GM12878 (cell line): ENCODE measurements around the gene EEF1B2. TPM values are rescaled to one million over a fixed set of nuclear protein-coding genes. Genes with fewer than 3 reads are reported as not detected.
"Not testable (repeated sequence)": the region's sequence is repeated elsewhere in the genome, so short reads cannot be mapped to it uniquely, and the experiment has no call there.

Source experiments
- ATAC-seq: fragments of 200-7000 bp; cut with Tn5 transposase; 3 replicates; pipeline ENCODE4 v1.9.1; 2020; ENCODE audit warnings: mild to moderate bottlenecking, moderate library complexity
- BruUV-seq: library from RNA; stranded (reverse); fragments of 400-500 nt; replicated peaks from 2 replicates; lab custom pipeline; 2021; lab: Mats Ljungman, UMichigan
- CTCF ChIA-PET: fragments of 300-600 bp; sonication (Branson Sonifier 250); formaldehyde crosslinking; extraction: SDS; loops from one replicate; lab custom pipeline; 2021; ENCODE audit warnings: inconsistent platforms; lab: Yijun Ruan, JAX
- POLR2A ChIA-PET: fragments of 350-600 bp; formaldehyde crosslinking; extraction: SDS; loops from one replicate; lab custom pipeline; 2021; ENCODE audit warnings: inconsistent platforms; lab: Charles Lee
- RAD21 ChIA-PET: fragments of 300-600 bp; sonication (Branson Sonifier 250); formaldehyde crosslinking; loops from one replicate; lab custom pipeline; 2023; ENCODE audit warnings: antibody characterized with exemption; ENCODE audit not compliant: unreplicated experiment; lab: Charles Lee
- SMC1A ChIA-PET: fragments of 300-600 bp; sonication (Branson Sonifier 250); formaldehyde crosslinking; loops from one replicate; lab custom pipeline; 2023; ENCODE audit not compliant: unreplicated experiment, uncharacterized antibody; lab: Charles Lee
- DNase-seq: peaks from one replicate; pipeline ENCODE4 v3.0.0-alpha.2; 2011; ENCODE audit warnings: low read depth, low spot score
- FAIRE-seq: peaks from 3 replicates; lab custom pipeline; 2011; peaks lifted over from hg19 to GRCh38; lab: Jason Lieb, UNC
- H2AFZ ChIP-seq: 2 replicates; pipeline ENCODE4 v1.6.0; 2011; ENCODE audit warnings: low read depth, low read length, control low read depth; ENCODE audit not compliant: control insufficient read depth
- H3K27ac ChIP-seq: 2 replicates; pipeline ENCODE4 v1.5.1; 2011; ENCODE audit warnings: control low read depth; ENCODE audit not compliant: control insufficient read depth, insufficient read depth
- H3K27me3 ChIP-seq, 2 experiments: replicated peaks in 1 of 2; 2 replicates each; pipeline versions ENCODE4 v1.6.0 to v1.6.1; 2011; ENCODE audit warnings: low read length in 1 of 2; ENCODE audit not compliant: control insufficient read depth in 2 of 2, insufficient read depth in 2 of 2
- H3K36me3 ChIP-seq, 2 experiments: 2 replicates each; pipeline ENCODE4 v1.5.1; 2011; ENCODE audit warnings: low read length in 1 of 2; ENCODE audit not compliant: control insufficient read depth in 2 of 2, insufficient read depth in 2 of 2
- H3K4me1 ChIP-seq: 2 replicates; pipeline ENCODE4 v1.6.1; 2011; ENCODE audit warnings: mild to moderate bottlenecking, low read length, moderate library complexity, mixed read lengths; ENCODE audit not compliant: control insufficient read depth, insufficient read depth
- H3K4me2 ChIP-seq: 2 replicates; pipeline ENCODE4 v1.6.0; 2011; ENCODE audit warnings: control low read depth; ENCODE audit not compliant: control insufficient read depth, insufficient read depth
- H3K4me3 ChIP-seq: fragments of 200-600 bp; sonication (generic); 2 replicates; pipeline ENCODE4 v1.5.1; 2016
- H3K79me2 ChIP-seq: 2 replicates; pipeline ENCODE4 v1.6.0; 2011; ENCODE audit warnings: low read length; ENCODE audit not compliant: control insufficient read depth, insufficient read depth
- H3K9ac ChIP-seq: 2 replicates; pipeline ENCODE4 v1.8.0; 2011; ENCODE audit warnings: low read length, control low read depth, mixed read lengths; ENCODE audit not compliant: control insufficient read depth, insufficient read depth
- H3K9me3 ChIP-seq: replicated peaks from 3 replicates; pipeline ENCODE4 v1.5.1; 2011; ENCODE audit warnings: mild to moderate bottlenecking, low read length; ENCODE audit not compliant: control insufficient read depth, insufficient read depth
- H4K20me1 ChIP-seq: 2 replicates; pipeline ENCODE4 v1.6.0; 2011; ENCODE audit not compliant: control insufficient read depth, insufficient read depth
- GATAD2B ChIP-seq: fragments of 450-650 bp; conservative IDR thresholded peaks from 2 replicates; pipeline ENCODE4 v1.6.1; 2017; ENCODE audit warnings: low read depth, mild to moderate bottlenecking, moderate library complexity
- MXI1 ChIP-seq: fragments of 150-350 bp; IDR thresholded peaks from 2 replicates; pipeline ENCODE4 v1.6.1; 2011; ENCODE audit warnings: low read depth, mild to moderate bottlenecking, inconsistent platforms, low read length, improper control_type of control experiment
- RFX5 ChIP-seq: IDR thresholded peaks from 2 replicates; pipeline ENCODE4 v1.6.1; 2011; ENCODE audit warnings: low read depth, low read length, improper control_type of control experiment
- SMARCA5 ChIP-seq: fragments of 450-650 bp; IDR thresholded peaks from 2 replicates; pipeline ENCODE4 v1.6.1; 2017; ENCODE audit warnings: mild to moderate bottlenecking
- ZNF217 ChIP-seq: fragments of 450-650 bp; IDR thresholded peaks from 2 replicates; pipeline ENCODE4 v1.6.1; 2017; ENCODE audit warnings: antibody characterized with exemption, mild to moderate bottlenecking
- ZNF274 ChIP-seq: IDR thresholded peaks from one replicate; pipeline ENCODE4 v1.8.0; 2011; ENCODE audit not compliant: insufficient read length, insufficient read depth
- WGBS: methylation state at CpG from one replicate; pipeline ENCODE4 v1.1.6; 2016; ENCODE audit warnings: low lambda C conversion rate; ENCODE audit not compliant: insufficient replicate concordance, insufficient coverage; ENCODE audit errors: missing lambda C conversion rate; 5-methylcytosine and 5-hydroxymethylcytosine counted together
- in situ Hi-C: fragments of 300-500 bp; cut with MboI; formaldehyde crosslinking; loops from 9 replicates; pipeline ENCODE4 v1.14.3; 2018; ENCODE audit warnings: mixed read lengths
- intact Hi-C: fragments of 100-400 bp; cut with micrococcal nuclease; formaldehyde crosslinking; loops from one replicate; pipeline ENCODE4 v1.14.2; 2022; ENCODE audit not compliant: unreplicated experiment
- polyA plus RNA-seq, 11 experiments: library from polyadenylated mRNA; depleted of rRNA in 4 of 11; unstranded in 6 of 11; stranded (reverse) in 5 of 11; fragments of >200 nt; fragmentation: Nextera tagmentation in 4 of 11; fragmentation: Illumina TruSeq in 1 of 11; extraction: Ambion mirVana in 4 of 11; extraction: Trizol in 1 of 11; gene quantifications; 1 replicate in 1 of 11; 2 replicates in 10 of 11; pipeline versions ENCODE4 v1.2.1 to v1.2.3, GENCODE V29; 2011 to 2016; ENCODE audit warnings: inconsistent platforms in 2 of 11, missing spikeins in 2 of 11, low read depth in 1 of 11
- total RNA-seq, 4 experiments: library from RNA; depleted of rRNA in 3 of 4; stranded (reverse); fragments of >200 nt in 3 of 4; fragmentation: Illumina TruSeq in 1 of 4; extraction: Trizol in 1 of 4; gene quantifications; 2 replicates each; pipeline versions ENCODE4 v1.2.1 to v1.2.3, GENCODE V29; 2013 to 2021
- TF ChIP-seq, protein P1 (sequence below): fragments of 450-650 bp; IDR thresholded peaks from 2 replicates; pipeline ENCODE4 v1.6.1; 2016; ENCODE audit warnings: mild to moderate bottlenecking
- TF ChIP-seq, protein P2 (sequence below): IDR thresholded peaks from 2 replicates; pipeline ENCODE4 v1.6.1; 2012; ENCODE audit warnings: low read depth, low read length, improper control_type of control experiment

EEF1B2 gene
- total and polyA plus RNA-seq, 10 of the 15 experiments (the other 5 are each of a cell fraction or from before 2014, with no cell fraction given), result 719 to 2,110 (median 1,232) TPM

DNA sequence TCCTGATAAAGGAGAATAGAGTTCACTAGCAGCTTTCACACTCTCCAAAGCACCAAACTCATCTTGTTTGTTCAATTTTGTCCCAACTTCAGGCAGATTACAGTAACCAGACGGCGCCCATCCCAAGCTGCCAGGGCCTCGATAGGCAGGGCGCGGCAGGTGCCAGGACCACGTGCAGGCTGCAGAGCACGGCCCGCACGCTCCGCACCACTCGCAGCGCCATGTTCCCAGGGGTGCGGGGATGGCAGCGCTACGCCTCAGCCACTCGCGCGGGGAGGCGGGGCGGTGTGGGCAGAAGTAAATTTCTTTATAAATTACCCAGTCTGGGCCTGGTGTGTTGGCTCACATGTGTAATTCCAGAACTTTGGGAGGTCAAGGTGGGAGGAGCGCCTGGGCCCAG lies 43.4 kb upstream of the EEF1B2 start:
- Histone ChIP-seq H3K27me3 (no peaks in the 10 kb centered on the region), H3K9ac (no peak overlapping the region), H3K9me3 (no peaks in the 10 kb centered on the region; the same call in 2 of the 3 replicates), H3K4me2 (no peak overlapping the region), H2AFZ (no peak overlapping the region), H3K4me1 (no peaks in the 10 kb centered on the region), H3K36me3 (peaks cover 0 to 7% of the 10 kb centered on the region in 2 experiments; a peak in 2 of 4 replicates), H3K79me2 (no peaks in the 10 kb centered on the region), H4K20me1 (no peaks in the 10 kb centered on the region), H3K4me3 (no peak overlapping the region), H3K27ac (no peak overlapping the region)
- in situ Hi-C loops (no loop called here), intact Hi-C loops (no loop called here)
- FAIRE-seq, result no peak
- no peak for ATAC-seq
- BruUV-seq, result no TSS peak
- WGBS, result 98% methylated on average over 20 of the region's 21 CpGs
- DNase-seq, result no peak
- TF ChIP-seq, protein P1, sequence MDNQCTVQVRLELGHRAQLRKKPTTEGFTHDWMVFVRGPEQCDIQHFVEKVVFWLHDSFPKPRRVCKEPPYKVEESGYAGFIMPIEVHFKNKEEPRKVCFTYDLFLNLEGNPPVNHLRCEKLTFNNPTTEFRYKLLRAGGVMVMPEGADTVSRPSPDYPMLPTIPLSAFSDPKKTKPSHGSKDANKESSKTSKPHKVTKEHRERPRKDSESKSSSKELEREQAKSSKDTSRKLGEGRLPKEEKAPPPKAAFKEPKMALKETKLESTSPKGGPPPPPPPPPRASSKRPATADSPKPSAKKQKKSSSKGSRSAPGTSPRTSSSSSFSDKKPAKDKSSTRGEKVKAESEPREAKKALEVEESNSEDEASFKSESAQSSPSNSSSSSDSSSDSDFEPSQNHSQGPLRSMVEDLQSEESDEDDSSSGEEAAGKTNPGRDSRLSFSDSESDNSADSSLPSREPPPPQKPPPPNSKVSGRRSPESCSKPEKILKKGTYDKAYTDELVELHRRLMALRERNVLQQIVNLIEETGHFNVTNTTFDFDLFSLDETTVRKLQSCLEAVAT, result no peak
- TF ChIP-seq SMARCA5, result no peak
- TF ChIP-seq RFX5, result no peak
- TF ChIP-seq GATAD2B, result no peak
- no peak for TF ChIP-seq MXI1
- TF ChIP-seq, protein P2, sequence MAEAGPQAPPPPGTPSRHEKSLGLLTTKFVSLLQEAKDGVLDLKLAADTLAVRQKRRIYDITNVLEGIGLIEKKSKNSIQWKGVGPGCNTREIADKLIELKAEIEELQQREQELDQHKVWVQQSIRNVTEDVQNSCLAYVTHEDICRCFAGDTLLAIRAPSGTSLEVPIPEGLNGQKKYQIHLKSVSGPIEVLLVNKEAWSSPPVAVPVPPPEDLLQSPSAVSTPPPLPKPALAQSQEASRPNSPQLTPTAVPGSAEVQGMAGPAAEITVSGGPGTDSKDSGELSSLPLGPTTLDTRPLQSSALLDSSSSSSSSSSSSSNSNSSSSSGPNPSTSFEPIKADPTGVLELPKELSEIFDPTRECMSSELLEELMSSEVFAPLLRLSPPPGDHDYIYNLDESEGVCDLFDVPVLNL, result no peak
- TF ChIP-seq ZNF274, result no peak
- no peak for TF ChIP-seq ZNF217
- ChIA-PET RAD21 (no interaction called here), CTCF (no interaction called here), POLR2A (no interaction called here), SMC1A (no interaction called here)

DNA sequence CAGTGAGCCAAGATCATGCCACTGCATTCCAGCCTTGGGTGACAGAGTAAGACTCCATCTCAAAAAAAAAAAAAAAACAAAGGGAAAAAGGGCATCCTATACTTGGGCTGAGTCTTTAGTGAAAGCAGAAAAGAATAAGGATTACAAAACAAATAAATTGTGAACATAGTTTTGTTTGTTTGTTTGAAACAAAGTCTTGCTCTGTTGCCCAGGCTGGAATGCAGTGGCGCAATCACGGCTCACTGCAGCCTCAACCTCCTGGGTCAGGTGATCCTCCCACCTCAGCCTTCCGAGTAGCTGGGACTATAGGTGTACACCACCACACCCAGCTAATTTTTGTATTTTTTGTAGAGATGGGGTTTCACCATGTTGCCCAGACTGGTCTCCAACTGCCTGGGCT lies 37.1 kb upstream of the EEF1B2 start:
- H3K79me2 ChIP-seq, ATAC-seq, in situ Hi-C loops, H3K27ac ChIP-seq, H3K4me2 ChIP-seq, RAD21 ChIA-PET, H2AFZ ChIP-seq, H3K4me1 ChIP-seq, H3K4me3 ChIP-seq, H4K20me1 ChIP-seq, CTCF ChIA-PET, DNase-seq, H3K9ac ChIP-seq, SMC1A ChIA-PET, H3K27me3 ChIP-seq, intact Hi-C loops, BruUV-seq, FAIRE-seq, POLR2A ChIA-PET, H3K9me3 ChIP-seq: not testable (repeated sequence)
- 98% methylated on average over 3 of the region's 3 CpGs for WGBS
- H3K36me3 ChIP-seq, result peaks cover 0 to 20% of the 10 kb centered on the region in 2 experiments
